Embryonic facial prominence (tissue), 1 donor: Measurements from ENCODE around the gene ATP5PF.
"Not testable (repeated sequence)": the region's sequence is repeated elsewhere in the genome, so short reads cannot be mapped to it uniquely, and the experiment has no call there.

Source experiments
- DNase-seq: peaks from one replicate; pipeline ENCODE4 v3.0.0-alpha.2; 2016; ENCODE audit errors: extremely low spot score

The ATP5PF gene

GRCh38 chr21:25722631-25723030 is 12.1 kb downstream of the ATP5PF start:
- DNase-seq: no peak

DNA sequence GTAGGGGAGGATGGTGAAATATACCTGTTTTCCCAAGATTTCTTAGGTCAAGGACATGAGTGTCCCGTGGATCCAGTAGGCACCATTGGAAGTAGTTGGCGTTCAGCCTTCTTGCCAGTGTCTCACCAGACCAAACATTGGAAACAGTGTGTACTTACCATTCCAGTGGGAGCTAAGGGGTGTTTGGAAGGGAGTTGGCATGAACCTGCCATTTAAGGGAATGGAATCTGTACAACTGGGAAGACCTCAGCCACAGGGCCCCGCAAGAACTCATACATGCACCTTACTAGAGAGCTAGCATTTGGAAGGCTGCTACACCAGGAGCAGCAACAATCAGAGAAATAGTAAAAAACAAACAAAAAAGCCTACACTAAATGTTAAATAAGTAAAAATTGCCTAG is 12.7 kb downstream of the ATP5PF start:
- DNase-seq: no peak

DNA sequence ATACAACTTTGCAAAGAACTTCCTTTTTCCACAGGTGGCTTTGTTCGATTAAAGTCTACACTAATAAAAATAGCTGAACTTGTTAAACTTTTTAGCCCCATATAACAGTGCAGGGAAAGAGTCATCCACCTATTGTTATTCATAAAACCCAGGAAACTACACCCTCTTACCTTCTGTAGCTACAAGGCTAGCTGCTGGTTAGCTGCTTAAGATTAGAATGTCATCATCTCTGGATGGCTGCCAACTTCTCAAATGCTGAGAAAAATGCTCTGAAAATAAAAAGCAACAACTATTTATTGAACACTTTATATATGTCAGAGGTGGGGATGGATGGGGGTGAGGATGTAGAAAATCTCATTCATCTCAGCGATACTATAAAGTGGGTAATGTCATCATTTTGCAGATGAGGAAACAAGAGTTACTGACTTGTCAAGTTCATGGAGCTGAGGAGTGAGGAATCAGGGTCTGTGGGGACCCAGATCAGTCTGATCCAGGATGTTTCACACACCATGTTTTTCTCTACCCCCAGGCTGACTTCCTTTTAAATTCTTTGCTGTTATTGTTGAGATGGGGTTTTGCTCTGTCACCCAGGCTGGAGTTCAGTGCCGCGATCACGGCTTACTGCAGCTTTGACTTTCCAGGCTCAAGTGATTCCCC is 17.1 kb downstream of the ATP5PF start:
- DNase-seq: no peak

GRCh38 chr21:25714066-25714465 is 20.6 kb downstream of the ATP5PF start:
- not testable (repeated sequence) for DNase-seq

GRCh38 chr21:25710550-25710949 is 24.2 kb downstream of the ATP5PF start:
- DNase-seq: no peak

DNA sequence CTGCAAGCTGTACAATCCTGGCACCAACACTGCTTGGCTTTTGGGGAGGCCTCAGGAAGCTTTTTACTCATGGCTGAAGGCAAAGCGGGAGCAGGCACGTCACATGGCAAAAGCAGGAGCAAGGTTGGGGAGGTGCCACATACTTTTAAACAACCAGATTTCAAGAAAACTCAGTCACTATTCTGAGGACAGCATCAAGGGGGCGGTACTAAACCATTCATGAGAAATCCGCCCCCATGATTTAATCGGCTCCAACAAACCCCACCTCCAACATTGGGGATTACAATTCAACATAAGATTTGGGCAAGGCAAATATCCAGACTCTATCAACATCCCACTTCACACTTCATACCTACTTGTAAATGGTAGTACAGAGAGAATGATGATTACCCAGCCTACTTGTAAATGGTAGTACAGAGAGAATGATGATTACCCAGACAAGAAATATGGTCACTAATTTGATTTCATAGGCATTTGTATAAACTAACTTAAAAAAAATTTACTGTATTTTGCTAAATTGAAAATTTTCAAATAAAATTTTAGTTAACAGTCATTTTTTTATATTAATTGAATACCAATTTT is 24.9 kb downstream of the ATP5PF start:
- DNase-seq: no peak

- DNase-seq: no peak
These were observed 26.1 kb downstream of the ATP5PF start for GRCh38 chr21:25708467-25709065.

DNA sequence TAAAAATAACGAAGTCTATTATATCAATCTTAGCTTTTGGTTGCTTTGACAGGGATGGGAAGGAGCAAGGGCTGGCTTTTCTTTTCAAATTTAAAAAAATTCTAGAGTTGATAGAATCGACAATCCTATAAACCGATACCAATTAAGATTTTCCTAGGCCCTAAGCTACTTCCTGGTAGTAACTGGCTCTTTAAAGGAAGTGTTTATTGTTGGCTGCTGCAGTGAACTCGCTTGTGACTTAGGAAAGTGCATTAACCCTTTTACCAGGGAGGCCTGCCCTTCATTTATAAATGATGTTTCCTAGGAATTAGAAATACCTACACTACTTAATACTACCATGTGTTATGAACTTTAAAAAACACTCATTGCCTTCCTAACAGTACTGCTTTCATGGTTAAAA is 33.2 kb downstream of the ATP5PF start:
- DNase-seq: no peak

GRCh38 chr21:25700741-25701140 is 34.0 kb downstream of the ATP5PF start:
- no peak for DNase-seq

DNA sequence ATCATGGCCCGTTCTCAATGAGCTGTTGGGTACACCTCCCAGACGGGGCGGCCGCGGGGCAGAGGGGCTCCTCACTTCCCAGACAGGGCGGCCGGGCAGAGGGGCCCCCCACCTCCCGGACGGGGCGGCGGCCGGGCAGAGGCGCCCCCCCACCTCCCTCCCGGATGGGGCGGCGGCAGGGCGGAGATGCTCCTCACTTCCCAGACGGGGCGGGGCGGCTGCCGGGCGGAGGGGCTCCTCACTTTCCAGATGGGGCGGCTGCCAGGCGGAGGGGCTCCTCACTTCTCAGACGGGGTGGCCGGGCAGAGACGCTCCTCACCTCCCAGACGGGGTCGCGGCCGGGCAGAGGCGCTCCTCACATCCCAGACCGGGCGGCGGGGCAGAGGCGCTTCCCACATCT is 39.2 kb downstream of the ATP5PF start:
- DNase-seq: not testable (repeated sequence)

- DNase-seq: no peak
These were observed 42.7 kb downstream of the ATP5PF start for GRCh38 chr21:25691976-25692375.

- no peak for DNase-seq
These were observed 45.5 kb downstream of the ATP5PF start for GRCh38 chr21:25689226-25689625.

DNA sequence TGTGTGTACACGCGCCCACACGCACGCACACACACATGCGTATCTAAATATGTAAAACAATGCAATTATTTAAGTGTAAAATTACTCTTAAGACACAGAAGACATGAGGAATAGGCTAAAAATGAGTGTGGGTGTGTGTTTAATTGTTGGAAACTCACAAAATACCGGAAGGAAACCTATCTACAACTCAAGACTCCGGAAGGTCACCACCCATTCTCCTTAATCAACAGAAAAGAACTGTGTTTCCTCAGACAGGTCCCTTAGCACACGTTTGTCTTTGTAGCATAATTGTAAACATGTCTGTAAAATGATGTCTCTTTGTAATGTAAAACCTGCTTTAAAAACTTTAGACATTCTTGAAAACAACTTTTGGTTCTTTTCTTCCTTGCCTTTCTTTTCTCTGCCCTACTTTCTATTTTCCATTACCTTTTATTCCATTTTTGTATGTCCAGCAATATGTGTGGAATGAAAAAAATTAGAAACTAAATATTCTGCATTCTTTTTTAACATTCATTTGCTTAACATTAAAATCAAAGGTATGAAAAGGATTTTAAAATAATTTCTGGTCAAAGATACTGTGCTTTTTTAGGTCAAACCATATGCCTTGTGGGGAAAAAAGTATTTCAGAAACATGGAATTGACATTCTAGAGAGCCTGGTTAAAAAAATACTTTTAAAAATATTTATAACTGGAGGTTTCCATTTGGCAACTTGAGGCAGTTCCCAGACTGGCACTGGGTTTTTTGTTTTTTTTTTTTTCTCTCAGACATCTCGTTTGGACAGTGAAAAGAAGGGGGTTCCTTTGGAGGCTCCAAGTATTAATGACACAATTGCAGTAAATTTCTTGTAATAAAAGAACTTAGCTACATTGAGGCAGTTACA is 46.2 kb downstream of the ATP5PF start:
- no peak for DNase-seq

DNA sequence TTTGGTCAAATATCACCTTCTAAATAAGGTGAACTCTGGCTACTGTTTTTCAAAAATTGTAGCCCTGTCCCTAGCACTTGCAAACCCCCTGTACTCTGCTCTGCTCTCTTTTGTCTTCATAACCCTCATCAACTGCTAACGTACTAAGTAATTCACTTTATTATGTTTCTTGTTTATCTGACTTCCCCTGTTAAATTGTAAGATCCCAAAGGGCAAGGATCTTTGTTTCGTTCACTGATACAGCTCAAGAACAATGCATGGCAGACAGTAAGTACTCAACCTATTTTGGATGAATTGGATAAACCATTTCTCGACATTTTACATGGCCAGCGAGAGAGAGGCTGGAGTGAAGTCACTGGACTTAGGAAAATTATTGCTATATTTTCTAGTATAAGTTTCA is 46.9 kb downstream of the ATP5PF start:
- no peak for DNase-seq

DNA sequence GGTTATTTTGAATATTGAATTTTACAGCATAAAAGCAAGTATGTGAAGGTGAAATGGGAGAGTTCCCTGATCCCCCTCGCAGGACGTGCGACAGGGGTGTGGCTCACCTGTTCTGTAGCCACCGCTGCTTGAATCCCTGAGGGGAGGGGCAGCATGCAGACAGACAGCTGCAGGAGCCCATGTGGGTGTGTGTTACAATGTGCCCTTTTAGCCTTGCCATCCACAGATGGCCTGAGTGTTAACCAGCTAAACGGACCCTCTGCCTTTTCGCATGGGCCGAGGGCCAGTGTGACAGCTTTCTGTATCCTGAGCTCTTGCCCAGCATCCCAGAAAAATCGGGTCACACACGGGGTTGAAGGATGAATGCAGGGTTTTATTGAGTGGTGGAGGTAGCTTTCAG is 52.3 kb downstream of the ATP5PF start:
- DNase-seq: no peak

DNA sequence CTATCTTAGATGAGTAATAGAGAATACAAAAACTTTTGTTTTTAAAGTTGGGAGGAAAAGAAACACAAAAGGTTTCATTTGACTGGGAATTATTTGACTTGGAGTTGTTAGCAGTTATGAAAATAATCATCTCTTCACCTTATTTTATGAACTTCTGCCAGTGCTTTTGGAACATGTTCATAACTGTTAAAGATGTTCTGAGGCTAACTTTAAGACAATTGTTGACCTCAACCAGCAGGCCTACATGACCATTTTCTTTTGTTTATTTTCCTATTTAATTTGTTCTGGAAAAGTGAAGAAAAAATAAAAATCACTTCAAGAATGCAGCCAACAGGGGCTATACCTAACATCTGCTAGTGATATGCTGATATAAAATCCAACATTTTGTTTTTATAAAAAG is 58.3 kb downstream of the ATP5PF start:
- no peak for DNase-seq
